GM18502 (cell line): Measurements from ENCODE around the gene HPSE.

Source experiments
- ATAC-seq: cut with Tn5 transposase; IDR thresholded peaks from one replicate; pipeline ENCODE4 v1.9.1; 2021; ENCODE audit warnings: mild to moderate bottlenecking; ENCODE audit not compliant: unreplicated experiment, poor library complexity

The HPSE gene

GRCh38 chr4:83252782-83253405, 81.8 kb downstream of the HPSE start:
- no peak for ATAC-seq

DNA sequence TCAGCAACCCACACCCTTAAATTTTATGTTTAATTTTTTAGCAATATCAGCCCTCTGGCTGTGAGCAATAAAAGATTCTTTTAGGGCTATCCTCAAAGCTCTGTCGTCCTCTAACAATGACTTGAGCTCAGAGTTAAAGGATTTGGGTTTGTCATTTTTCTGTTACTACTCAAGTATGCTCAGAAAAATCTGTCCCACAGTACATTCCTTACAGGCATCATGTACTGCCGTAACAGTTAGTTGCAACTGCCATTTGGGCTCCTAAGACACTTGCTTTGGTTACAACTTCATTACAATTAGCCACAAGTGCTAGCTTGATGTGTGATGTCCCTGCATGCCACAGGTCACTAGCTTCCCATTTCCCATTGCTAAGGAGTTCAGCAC, 83.2 kb downstream of the HPSE start:
- ATAC-seq = no peak

GRCh38 chr4:83250687-83251446, 83.8 kb downstream of the HPSE start:
- ATAC-seq = no peak

DNA sequence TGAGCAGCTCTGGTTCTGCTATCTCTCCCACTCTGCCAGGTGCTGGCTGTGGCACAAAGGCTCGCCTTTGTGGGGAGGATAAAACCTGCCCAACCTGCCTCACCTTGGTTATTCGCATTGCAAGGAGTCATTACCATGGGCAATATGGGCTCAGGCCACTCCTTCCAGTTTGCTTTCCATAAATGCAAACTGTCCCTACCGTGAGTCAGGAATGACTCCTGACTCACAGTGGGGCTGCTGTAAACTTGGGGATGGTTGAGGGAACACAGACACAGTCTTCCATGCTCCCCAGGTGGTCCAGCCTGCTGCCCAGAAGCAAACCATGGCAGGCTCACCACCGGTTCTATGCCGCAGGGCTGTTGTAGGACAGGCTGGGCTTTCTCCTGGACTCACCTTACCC, 86.2 kb downstream of the HPSE start:
- no peak for ATAC-seq

- no peak for ATAC-seq
These were observed 87.0 kb downstream of the HPSE start for GRCh38 chr4:83247415-83248357.
